ENCODE results near the gene OR2AG2.
A peak's percentile ranks its signal among the peaks of the same experiment; 100 is the strongest.

Gene OR2AG2

DNA sequence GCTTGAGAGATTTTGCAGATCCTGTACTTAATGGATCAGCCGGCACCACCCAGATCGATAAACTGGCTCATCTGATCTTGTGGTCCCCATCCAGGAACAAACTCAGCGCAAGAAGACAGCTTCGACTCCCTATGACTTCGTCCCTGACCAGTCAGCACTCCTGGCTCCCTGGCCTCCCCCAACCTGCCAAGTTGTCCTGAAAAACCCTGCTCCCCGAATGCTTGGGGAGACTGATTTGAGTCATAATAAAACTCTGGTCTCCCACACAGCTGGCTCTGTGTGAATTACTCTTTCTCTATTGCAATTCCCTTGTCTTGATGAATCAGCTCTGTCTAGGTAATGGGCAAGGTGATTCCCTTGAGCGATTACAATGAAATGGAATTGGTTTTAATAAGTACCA, 29.5 kb downstream of the OR2AG2 start:
- DNase-seq (ENCODE audit: low read depth in 2 of 2) = no peak

GRCh38 chr11:6738590-6738989, 33.2 kb downstream of the OR2AG2 start:
- DNase-seq (ENCODE audit: low read depth in 2 of 2) = no peak

GRCh38 chr11:6737872-6738466, 33.8 kb downstream of the OR2AG2 start:
- DNase-seq (ENCODE audit: low read depth in 2 of 2) = peak in 1 of 2 donors; percentile 36

- DNase-seq (ENCODE audit: low read depth in 2 of 2) = no peak
These were observed 35.2 kb downstream of the OR2AG2 start for GRCh38 chr11:6736495-6737121.

DNA sequence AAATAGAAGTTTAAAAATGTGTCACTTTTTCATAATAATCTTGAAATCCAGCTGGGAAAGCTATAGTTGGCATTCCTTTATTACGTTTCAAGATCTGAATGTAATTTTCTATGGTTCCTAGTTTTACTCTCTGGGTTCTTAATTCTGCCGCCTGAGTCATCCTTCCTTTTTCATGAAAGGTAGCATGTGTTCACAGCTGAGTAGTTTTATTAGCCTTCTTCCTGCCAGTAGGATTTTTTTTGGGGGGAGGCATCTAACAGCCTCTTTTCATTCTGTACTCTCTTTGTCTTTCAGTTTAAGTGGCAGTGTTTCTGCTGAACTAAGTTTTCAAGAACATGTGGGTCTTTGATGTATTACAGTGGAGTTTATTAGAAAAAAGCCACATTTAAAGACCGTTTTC, 36.5 kb downstream of the OR2AG2 start:
- DNase-seq (ENCODE audit: low read depth in 2 of 2) = no peak

DNA sequence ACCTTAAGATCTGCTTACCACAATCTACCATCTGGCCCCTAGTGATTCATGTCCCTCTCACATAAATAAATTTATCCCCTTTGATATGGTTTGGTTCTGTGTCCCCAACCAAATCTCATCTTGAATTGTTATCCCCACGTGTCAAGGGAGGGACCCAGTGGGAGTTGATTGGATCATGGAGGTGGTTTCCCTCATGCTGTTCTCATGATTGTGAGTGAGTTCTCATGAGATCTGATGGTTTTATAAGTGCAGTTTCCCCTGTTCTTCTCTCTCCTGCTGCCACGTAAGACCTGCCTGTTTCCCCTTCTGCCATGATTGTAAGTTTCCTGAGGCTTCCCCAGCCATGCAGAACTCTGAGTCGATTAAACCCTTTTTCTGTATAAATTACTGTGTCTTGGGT, 37.2 kb downstream of the OR2AG2 start:
- no peak for DNase-seq (ENCODE audit: low read depth in 2 of 2)

GRCh38 chr11:6733326-6734275, 38.2 kb downstream of the OR2AG2 start:
- DNase-seq (ENCODE audit: low read depth in 2 of 2) = no peak

- DNase-seq (ENCODE audit: low read depth in 2 of 2) = no peak
These were observed 43.6 kb downstream of the OR2AG2 start for GRCh38 chr11:6727971-6728760.

DNA sequence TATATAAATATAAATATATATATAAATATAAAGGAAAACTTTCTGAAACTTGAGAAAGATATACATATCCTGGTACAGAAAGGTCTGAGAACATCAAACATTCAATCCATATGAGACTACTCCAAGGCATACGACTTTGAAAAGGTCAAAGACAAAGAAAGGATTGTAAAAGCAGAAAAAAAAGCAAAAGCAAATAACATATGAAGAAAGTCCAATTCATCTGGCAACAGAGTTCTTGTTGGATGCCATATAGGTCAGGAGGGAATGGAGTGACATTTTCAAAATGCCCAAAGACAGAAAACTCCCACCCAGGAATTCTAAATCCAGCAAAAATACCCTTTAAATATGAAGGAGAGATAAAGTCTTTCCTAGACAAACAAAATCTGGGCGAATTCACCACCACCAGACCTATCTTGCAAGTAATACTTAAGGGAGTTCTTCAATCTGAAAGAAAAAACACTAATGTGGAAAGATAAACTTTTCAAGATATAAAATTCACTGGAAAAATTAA, 46.3 kb downstream of the OR2AG2 start:
- DNase-seq (ENCODE audit: low read depth in 2 of 2) = no peak

DNA sequence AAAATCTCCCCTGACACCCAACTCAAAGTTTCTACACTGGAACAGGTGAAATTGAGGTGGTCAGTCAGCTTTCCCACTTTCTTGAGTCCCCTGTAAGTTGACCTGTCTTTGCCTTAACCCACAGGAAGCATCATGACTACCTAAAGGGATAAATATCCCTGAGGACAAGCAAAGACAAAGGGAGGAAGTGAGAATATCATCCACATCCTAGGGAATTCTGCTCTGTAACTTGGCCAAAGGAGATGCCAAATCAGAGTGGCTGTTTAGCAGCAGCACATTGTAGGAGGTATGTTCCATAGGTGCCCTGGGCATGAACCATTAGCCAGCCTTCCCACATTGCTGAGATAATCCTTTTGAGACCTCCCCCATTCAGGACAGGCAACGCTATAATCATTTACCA, 47.8 kb downstream of the OR2AG2 start:
- DNase-seq (ENCODE audit: low read depth in 2 of 2) = no peak

- DNase-seq (ENCODE audit: low read depth in 2 of 2) = no peak
These were observed 50.4 kb downstream of the OR2AG2 start for GRCh38 chr11:6721343-6721742.

- DNase-seq (ENCODE audit: low read depth in 2 of 2) = no peak
These were observed 52.2 kb downstream of the OR2AG2 start for GRCh38 chr11:6719576-6719975.

DNA sequence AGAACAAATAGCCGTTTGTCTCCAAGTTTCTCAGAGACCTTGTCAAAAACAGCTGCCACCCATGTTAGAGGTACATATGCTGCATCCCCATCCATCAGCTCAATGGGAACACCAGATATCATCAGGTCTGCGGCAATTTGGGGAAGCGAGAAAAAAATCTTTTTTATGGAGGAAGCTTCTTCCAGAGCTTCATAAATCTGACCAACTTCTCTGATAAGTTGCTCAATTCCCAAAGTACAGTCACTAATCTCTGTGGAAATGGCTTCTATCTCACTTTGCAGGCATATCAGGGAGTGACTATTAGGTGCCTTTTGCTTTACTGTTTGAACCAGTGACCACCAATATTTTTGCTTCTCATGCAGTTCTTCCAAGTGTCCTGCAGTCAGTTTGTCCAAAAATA, 54.4 kb downstream of the OR2AG2 start:
- DNase-seq (ENCODE audit: low read depth in 2 of 2) = no peak

All from activated CD8-positive, alpha-beta memory T cell treated with anti-CD3 and anti-CD28 coated beads for 4 hours (primary cell).